PC-3 (cell line): Measurements from ENCODE around the gene EIF3B.

Experiments
- EZH2 ChIP-seq: fragments of 300-600 bp; sonication (generic); IDR thresholded peaks from one replicate; pipeline ENCODE4 v1.6.1; 2017; ENCODE audit warnings: antibody characterized with exemption, mild to moderate bottlenecking, low read length; ENCODE audit not compliant: unreplicated experiment
- TF ChIP-seq, protein P1 (sequence below): fragments of 300-600 bp; sonication (generic); conservative IDR thresholded peaks from 2 replicates; pipeline ENCODE4 v1.5.1; 2017; ENCODE audit warnings: antibody characterized with exemption, low read depth, mild to moderate bottlenecking, low read length

DNA sequence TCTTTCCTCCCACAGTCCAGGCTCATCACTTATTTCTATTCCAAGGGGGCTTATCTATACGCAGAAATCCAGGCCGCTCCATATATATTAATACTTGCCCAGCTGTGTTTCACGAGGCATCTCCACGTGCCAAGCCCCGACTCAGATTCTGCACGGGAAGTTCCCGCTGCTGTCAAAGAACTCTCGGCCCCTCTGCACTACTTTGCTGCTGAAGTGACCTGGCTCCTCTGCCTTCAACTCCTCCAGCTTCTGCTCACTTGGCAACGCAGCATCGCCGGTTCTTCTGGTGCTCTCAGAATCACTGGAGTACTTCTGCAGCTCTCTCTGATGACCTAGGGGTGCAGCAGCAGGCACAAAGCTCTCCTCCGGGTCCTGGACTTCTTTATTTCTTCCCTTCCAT, 39.1 kb downstream of the EIF3B start:
- no peak for TF ChIP-seq EZH2
- TF ChIP-seq, protein P1, sequence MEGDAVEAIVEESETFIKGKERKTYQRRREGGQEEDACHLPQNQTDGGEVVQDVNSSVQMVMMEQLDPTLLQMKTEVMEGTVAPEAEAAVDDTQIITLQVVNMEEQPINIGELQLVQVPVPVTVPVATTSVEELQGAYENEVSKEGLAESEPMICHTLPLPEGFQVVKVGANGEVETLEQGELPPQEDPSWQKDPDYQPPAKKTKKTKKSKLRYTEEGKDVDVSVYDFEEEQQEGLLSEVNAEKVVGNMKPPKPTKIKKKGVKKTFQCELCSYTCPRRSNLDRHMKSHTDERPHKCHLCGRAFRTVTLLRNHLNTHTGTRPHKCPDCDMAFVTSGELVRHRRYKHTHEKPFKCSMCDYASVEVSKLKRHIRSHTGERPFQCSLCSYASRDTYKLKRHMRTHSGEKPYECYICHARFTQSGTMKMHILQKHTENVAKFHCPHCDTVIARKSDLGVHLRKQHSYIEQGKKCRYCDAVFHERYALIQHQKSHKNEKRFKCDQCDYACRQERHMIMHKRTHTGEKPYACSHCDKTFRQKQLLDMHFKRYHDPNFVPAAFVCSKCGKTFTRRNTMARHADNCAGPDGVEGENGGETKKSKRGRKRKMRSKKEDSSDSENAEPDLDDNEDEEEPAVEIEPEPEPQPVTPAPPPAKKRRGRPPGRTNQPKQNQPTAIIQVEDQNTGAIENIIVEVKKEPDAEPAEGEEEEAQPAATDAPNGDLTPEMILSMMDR = no peak
